Lower leg skin (tissue), 4 donors: ENCODE data around the gene RPH3AL. TPM values are rescaled to one million over a fixed set of nuclear protein-coding genes. Genes with fewer than 3 reads are reported as not detected.
"Not testable (repeated sequence)": the region's sequence is repeated elsewhere in the genome, so short reads cannot be mapped to it uniquely, and the experiment has no call there.

ENCODE experiments used
- DNase-seq, 2 donors: peaks; one replicate each; pipeline ENCODE4 v3.0.0-alpha.2; 2019; ENCODE audit warnings: low spot score in 2 of 2
- H3K4me3 ChIP-seq: fragments of 200-600 bp; sonication (generic); 2 replicates; pipeline ENCODE4 v1.5.1; 2017; ENCODE audit warnings: mild to moderate bottlenecking, low read depth; ENCODE audit not compliant: poor library complexity, severe bottlenecking
- POLR2A ChIP-seq, 2 donors: fragments of 450-650 bp; IDR thresholded peaks; one replicate each; pipeline ENCODE4 v1.6.1; 2016 to 2017; ENCODE audit warnings: antibody characterized with exemption in 2 of 2, mild to moderate bottlenecking in 1 of 2, moderate library complexity in 1 of 2
- WGBS, 2 donors: methylation state at CpG; one replicate each; pipeline ENCODE4 v1.1.5; 2018; 5-methylcytosine and 5-hydroxymethylcytosine counted together
- intact Hi-C: fragments of 100-400 bp; cut with DNase I; formaldehyde crosslinking; loops from one replicate; pipeline ENCODE4 v1.15.0; 2023; ENCODE audit warnings: low total_unique reads
- total RNA-seq, 4 donors: library from RNA; depleted of rRNA; stranded (reverse); fragments of >200 nt; gene quantifications; one replicate each; pipeline ENCODE4 v1.1.0, GENCODE V29; 2016
- TF ChIP-seq, protein P1 (sequence below), 3 donors: fragments of 450-650 bp; IDR thresholded peaks; one replicate each; pipeline ENCODE4 v1.5.1; 2016; ENCODE audit warnings: antibody characterized with exemption in 3 of 3, mild to moderate bottlenecking in 3 of 3, moderate library complexity in 2 of 3

The RPH3AL gene
- total RNA-seq, 4 donors from 2014 or later, result 8.6 to 22.9 (median 15.9) TPM

DNA sequence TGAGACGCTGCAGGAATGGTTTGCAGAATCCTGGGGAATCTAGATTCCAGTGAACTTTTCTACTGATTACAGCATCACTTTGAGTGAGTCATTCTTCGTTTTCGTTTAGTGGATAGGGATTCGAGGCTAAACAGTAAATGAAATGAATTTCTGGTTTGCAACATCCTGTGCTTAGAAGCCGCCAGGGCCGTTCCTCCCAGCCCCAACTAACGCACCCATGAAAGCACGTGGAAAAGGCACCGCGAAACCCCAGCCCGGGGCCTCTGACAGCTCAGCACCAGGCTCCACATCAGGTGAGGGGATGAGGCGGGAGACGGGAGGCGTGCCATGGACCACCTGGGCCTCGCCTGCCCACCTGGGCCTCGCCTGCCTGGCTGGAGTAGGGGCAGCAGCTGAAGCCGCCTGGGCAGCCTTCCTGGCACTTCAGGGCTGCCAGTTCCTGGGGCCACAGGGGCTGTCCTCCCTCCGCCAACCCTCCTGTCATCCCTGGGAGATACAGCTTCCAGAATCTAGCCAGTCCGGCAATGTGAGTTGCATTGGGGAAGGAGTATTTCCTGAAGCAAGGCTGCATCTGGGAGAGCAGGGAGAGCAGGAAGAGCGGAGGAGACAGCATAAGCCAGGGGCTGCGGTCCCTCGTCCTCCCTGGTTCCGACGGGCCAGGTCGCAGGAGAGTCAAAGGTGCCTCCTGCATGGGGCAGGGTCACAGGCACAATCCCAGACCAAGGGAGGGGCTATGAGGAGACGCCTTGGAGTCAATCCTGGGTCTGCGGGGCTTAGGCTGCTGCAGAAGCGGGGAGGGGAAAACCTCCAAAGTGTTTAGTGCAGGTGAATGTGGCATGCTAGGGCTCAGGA, 78.4 kb downstream of the RPH3AL start:
- DNase-seq, result peak in 1 of 2 donors; percentile 71

DNA sequence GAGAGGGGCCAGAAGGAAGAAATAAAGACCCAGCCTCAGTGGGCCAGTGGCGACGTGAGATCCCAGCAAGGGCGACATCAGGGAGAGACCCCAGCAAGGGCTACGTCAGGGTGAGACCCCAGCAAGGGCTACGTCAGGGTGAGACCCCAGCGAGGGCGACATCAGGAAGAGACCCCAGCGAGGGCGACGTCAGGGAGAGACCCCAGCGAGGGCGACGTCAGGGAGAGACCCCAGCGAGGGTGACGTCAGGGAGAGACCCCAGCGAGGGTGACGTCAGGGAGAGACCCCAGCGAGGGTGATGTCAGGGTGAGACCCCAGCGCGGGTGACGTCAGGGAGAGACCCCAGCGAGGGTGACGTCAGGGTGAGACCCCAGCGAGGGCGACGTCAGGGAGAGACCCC, 79.8 kb downstream of the RPH3AL start:
- intact Hi-C loops, H3K4me3 ChIP-seq: not testable (repeated sequence)
- 82 to 87% methylated on average over 10 to 25 of the region's 26 CpGs for WGBS, 2 donors
- peak in 1 of 2 donors; percentile 36 for DNase-seq

More for the DNA sequence above, 78.4 kb downstream of the RPH3AL start:
- WGBS, 2 donors, result 74 to 78% methylated on average over 25 to 28 of the region's 28 CpGs
- intact Hi-C loops, result no loop called here
- H3K4me3 ChIP-seq, result no peak overlapping the region
- TF ChIP-seq, protein P1, sequence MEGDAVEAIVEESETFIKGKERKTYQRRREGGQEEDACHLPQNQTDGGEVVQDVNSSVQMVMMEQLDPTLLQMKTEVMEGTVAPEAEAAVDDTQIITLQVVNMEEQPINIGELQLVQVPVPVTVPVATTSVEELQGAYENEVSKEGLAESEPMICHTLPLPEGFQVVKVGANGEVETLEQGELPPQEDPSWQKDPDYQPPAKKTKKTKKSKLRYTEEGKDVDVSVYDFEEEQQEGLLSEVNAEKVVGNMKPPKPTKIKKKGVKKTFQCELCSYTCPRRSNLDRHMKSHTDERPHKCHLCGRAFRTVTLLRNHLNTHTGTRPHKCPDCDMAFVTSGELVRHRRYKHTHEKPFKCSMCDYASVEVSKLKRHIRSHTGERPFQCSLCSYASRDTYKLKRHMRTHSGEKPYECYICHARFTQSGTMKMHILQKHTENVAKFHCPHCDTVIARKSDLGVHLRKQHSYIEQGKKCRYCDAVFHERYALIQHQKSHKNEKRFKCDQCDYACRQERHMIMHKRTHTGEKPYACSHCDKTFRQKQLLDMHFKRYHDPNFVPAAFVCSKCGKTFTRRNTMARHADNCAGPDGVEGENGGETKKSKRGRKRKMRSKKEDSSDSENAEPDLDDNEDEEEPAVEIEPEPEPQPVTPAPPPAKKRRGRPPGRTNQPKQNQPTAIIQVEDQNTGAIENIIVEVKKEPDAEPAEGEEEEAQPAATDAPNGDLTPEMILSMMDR (IDR thresholded peaks at IDR 0.05), result no peak
- no peak for TF ChIP-seq POLR2A (IDR thresholded peaks at IDR 0.05)

DNA sequence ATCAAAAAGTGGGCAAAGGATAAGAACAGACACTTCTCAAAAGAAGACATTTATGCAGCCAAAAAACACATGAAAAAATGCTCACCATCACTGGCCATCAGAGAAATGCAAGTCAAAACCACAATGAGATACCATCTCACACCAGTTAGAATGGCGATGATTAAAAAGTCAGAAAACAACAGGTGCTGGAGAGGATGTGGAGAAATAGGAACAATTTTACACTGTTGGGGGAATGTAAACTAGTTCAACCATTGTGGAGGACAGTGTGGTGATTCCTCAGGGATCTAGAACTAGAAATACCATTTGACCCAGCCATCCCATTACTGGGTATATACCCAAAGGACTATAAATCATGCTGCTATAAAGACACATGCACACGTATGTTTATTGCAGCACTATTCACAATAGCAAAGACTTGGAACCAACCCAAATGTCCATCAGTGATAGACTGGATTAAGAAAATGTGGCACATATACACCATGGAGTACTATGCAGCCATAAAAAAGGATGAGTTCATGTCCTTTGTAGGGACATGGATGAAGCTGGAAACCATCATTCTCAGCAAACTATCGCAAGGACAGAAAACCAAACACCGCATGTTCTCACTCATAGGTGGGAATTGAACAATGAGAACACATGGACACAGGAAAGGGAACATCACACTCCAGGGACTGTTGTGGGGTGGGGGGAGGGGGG, 80.5 kb downstream of the RPH3AL start:
- WGBS, 2 donors, result 92 to 93% methylated on average over 4 of the region's 4 CpGs
- H3K4me3 ChIP-seq, DNase-seq, intact Hi-C loops: not testable (repeated sequence)

DNA sequence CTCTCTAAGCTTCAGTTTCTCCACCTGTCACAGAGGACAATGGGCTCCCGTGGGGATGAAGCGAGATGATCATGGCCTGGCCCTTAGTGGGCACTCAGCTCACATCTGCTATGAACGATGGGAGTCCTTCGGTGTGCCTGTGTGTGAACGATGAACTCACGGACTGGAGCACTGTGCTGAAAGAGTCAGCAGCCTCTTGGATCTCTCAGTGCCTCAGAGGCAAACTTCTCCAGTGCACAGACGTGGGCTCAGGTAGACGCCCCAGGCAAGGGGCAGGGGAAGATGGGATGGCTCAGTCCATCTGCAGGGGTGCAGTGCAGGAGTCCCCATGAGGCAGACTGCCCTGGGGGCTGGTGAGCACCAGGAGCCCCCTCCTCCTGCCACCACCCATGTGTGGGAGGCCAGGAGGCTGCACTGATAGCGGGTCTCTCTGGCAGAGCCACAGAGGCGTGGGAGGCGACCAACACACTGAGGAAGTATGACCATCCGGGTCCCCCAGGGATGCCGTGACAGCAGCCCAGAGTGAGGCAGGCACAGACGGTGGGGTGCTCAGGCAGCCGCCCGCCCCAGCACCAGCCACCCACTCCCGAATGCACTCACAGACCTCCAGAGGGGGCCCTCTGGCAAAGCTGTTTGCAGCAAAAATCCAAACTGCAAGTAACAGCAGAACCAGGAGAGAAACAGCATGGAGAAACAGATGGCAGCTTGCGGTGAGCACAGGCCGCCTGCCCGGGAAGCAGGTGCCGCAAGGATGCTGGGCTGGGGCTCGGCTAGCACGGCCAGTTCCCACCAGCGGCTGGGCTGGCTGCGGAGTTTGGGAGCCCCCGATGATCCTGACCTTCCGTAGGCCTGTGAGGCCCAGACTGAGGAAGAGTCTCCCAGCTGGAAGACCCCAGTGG, 82.7 kb downstream of the RPH3AL start:
- 92 to 93% methylated on average over 25 to 27 of the region's 27 CpGs for WGBS, 2 donors
- TF ChIP-seq, protein P1 (IDR thresholded peaks at IDR 0.05), result no peak
- TF ChIP-seq POLR2A (IDR thresholded peaks at IDR 0.05), result no peak
- DNase-seq, result peak in 1 of 2 donors; percentile 71
- intact Hi-C loops, result no loop called here
- H3K4me3 ChIP-seq, result no peak overlapping the region

DNA sequence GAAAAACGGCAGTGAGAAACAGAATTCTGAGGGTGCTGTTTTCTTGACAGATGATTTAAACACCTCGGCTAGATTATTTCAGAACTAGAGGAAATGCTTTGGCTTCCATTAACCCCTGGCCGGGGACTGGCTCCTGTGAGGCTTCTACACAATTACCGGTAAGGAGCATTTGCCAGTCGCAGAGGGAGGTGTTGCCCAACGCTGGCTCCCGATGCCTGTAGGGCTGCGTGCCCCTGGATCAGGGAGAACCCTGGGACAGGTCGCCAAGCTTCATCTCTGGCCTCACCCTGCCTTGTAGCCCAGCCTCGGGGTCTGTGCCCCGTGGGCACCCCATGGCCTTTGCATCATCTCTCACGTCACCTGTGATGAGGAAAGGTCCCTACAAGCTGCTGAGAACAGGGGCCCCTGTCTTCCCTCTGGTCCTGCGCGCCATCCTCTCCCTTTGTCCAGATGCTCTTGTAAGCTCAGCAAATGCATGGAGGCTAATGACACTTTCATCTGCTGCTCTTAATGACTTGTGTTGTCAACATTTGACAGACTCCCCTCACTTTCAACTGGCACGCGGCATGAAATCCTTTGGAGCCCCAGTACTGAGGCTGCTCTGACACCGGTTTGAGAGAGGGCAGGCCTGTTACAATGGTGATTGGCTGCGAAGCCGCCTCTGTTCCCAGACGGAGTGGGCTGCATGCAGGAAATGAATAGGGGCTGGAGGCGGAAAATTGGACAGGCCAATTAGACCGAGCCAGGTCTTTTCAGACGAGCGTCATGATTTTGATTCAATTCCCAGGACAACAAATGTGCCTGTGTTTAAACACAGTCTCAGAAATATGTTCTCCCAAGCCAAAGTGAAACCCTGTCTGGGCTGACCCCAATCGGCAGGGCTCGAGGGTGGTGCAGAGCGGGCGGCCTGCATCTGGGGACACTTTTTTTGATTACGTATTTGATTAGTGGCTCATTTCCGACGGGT, 85.6 kb downstream of the RPH3AL start:
- intact Hi-C loops, result no loop called here
- peak in 1 of 2 donors; percentile 82 for DNase-seq
- no peak for TF ChIP-seq POLR2A (IDR thresholded peaks at IDR 0.05)
- TF ChIP-seq, protein P1 (IDR thresholded peaks at IDR 0.05), result no peak

DNA sequence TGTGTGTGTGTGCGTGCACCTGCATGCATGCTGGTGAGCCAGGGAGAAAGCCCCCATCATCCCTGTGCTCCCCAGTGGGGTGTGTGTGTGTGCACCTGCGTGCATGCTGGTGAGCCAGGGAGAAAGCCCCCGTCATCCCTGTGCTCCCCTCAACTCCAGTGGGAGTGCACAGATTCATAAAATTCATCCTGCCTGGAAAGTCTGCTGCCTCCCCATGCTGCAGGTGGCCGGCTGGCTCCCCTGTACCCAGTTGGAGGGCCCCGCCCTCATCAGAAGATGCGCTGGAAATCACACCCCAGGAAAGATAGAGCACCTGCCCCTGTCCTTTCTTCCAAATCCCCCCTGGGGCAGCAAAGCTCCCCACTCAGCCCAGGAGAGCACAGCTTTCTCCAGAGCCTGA, 86.4 kb downstream of the RPH3AL start:
- TF ChIP-seq, protein P1 (IDR thresholded peaks at IDR 0.05), result no peak
- no peak for TF ChIP-seq POLR2A (IDR thresholded peaks at IDR 0.05)
- intact Hi-C loops, result no loop called here
- DNase-seq, result peak in 1 of 2 donors; percentile 42
- no peak overlapping the region for H3K4me3 ChIP-seq
- whole genome bisulfite sequencing, 2 donors, result 72 to 73% methylated on average over 6 of the region's 6 CpGs

More for the DNA sequence above, 85.6 kb downstream of the RPH3AL start:
- WGBS, 2 donors, result 41 to 64% methylated on average over 31 of the region's 31 CpGs
- H3K4me3 ChIP-seq, result no peak overlapping the region
